H4 (cell line): ENCODE measurements around the gene WTAP. TPM values are rescaled to one million over a fixed set of nuclear protein-coding genes. Genes with fewer than 3 reads are reported as not detected.
"Not testable (repeated sequence)": the region's sequence is repeated elsewhere in the genome, so short reads cannot be mapped to it uniquely, and the experiment has no call there.

ENCODE experiments used
- DNase-seq: peaks from one replicate; pipeline ENCODE4 v3.0.0-alpha.2; 2015; ENCODE audit warnings: low spot score
- total RNA-seq: library from RNA; depleted of rRNA; stranded (reverse); fragments of >200 nt; shearing (Covaris generic); gene quantifications from 2 replicates; pipeline ENCODE4 v1.2.3, GENCODE V29; 2014

WTAP gene
- total RNA-seq, 1 experiment from 2014 or later = 61.8 TPM

GRCh38 chr6:159761873-159762680 lies 34.8 kb downstream of the WTAP start, which contains the start of gene ACAT2:
ACAT2 (plus strand) TSS chr6:159762045; CDS start chr6:159762088, 43 bp downstream.
- peak; percentile 90 for DNase-seq

GRCh38 chr6:159762681-159763293 lies 35.5 kb downstream of the WTAP start:
- DNase-seq = peak; percentile 4

GRCh38 chr6:159766906-159767305 lies 39.6 kb downstream of the WTAP start:
- DNase-seq = no peak

GRCh38 chr6:159769470-159769869 lies 42.2 kb downstream of the WTAP start:
- DNase-seq = no peak

- no peak for DNase-seq
These were observed 44.9 kb downstream of the WTAP start for GRCh38 chr6:159772196-159772595.

- DNase-seq = no peak
These were observed 50.1 kb downstream of the WTAP start for GRCh38 chr6:159777240-159777904.

- no peak for DNase-seq
These were observed 50.8 kb downstream of the WTAP start for GRCh38 chr6:159778131-159778530.

GRCh38 chr6:159778542-159779103 lies 51.3 kb downstream of the WTAP start:
- no peak for DNase-seq

GRCh38 chr6:159788276-159788675 lies 61.0 kb downstream of the WTAP start:
- no peak for DNase-seq

- DNase-seq = no peak
These were observed 61.6 kb downstream of the WTAP start for GRCh38 chr6:159788753-159789376.

GRCh38 chr6:159789377-159790148 lies 62.3 kb downstream of the WTAP start, which contains the start of gene TCP1:
TCP1 (minus strand) TSS chr6:159789602; CDS start chr6:159789468, 134 bp downstream.
- DNase-seq = peak; percentile 98

GRCh38 chr6:159790149-159790955 lies 63.0 kb downstream of the WTAP start, which contains the start of gene MRPL18:
MRPL18 (plus strand) TSS chr6:159790467; CDS start chr6:159790588, 121 bp downstream.
- peak; percentile 95 for DNase-seq

GRCh38 chr6:159790956-159791598 lies 63.8 kb downstream of the WTAP start:
- no peak for DNase-seq

GRCh38 chr6:159794976-159795375 lies 67.7 kb downstream of the WTAP start:
- DNase-seq = not testable (repeated sequence)

GRCh38 chr6:159797554-159797953 lies 70.2 kb downstream of the WTAP start:
- DNase-seq = no peak

- no peak for DNase-seq
These were observed 73.0 kb downstream of the WTAP start, which contains the start of gene PNLDC1 for GRCh38 chr6:159800141-159800865. PNLDC1 (plus strand) TSS chr6:159800276; CDS start chr6:159800308, 32 bp downstream.

GRCh38 chr6:159801935-159802334 lies 74.6 kb downstream of the WTAP start:
- no peak for DNase-seq

GRCh38 chr6:159804504-159804903 lies 77.2 kb downstream of the WTAP start:
- no peak for DNase-seq
